GM10266 (cell line): ENCODE data around the gene UFC1.

Experiments
- DNase-seq: peaks from one replicate; pipeline ENCODE4 v3.0.0; 2012; ENCODE audit errors: extremely low spot score
- TF ChIP-seq, protein P1 (sequence below): IDR thresholded peaks from 2 replicates; pipeline ENCODE4 v1.5.1; 2012; ENCODE audit warnings: mild to moderate bottlenecking, low read depth; ENCODE audit not compliant: control insufficient read depth, insufficient read depth; ENCODE audit errors: missing control alignments

Gene UFC1

DNA sequence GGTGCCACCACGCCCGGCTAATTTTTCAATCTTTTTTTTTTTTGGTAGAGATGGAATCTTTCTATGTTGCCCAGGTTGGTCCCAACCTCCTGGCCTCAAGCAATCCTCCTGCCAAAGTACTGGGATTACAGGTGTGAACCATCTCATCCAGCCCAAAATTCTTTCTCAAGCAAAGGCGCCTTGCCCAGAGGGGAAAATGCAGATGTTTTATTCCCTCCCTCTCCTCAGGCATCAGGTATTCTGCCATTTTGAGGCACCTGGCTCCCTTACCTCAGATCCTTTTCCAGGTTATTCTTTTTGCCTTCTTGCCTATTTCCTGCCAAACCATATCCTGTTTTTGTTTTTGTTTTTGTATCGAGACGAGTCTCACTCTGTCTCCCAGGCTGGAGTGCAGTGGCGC is 34.6 kb downstream of the UFC1 start:
- no peak for DNase-seq
- TF ChIP-seq, protein P1, sequence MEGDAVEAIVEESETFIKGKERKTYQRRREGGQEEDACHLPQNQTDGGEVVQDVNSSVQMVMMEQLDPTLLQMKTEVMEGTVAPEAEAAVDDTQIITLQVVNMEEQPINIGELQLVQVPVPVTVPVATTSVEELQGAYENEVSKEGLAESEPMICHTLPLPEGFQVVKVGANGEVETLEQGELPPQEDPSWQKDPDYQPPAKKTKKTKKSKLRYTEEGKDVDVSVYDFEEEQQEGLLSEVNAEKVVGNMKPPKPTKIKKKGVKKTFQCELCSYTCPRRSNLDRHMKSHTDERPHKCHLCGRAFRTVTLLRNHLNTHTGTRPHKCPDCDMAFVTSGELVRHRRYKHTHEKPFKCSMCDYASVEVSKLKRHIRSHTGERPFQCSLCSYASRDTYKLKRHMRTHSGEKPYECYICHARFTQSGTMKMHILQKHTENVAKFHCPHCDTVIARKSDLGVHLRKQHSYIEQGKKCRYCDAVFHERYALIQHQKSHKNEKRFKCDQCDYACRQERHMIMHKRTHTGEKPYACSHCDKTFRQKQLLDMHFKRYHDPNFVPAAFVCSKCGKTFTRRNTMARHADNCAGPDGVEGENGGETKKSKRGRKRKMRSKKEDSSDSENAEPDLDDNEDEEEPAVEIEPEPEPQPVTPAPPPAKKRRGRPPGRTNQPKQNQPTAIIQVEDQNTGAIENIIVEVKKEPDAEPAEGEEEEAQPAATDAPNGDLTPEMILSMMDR = no peak

DNA sequence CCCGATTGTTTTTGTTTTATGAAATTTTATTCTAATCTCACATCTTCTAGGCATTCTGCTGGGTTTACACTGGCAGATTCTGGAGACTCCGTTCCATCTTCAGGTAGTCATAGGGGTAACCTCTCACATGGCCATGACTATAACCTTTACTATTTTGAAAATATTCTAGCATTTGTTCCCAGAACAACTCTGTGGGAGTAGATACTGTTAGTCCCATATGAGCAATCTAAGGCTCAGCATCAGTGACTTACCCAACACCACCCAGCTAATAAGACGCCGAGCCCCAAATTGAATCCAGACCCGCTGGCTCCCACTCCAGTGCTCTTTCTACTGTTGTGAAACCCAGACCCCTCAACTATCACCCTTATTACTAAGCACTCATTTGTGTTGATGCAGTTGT is 35.3 kb downstream of the UFC1 start:
- TF ChIP-seq, protein P1 = no peak
- DNase-seq = no peak

DNA sequence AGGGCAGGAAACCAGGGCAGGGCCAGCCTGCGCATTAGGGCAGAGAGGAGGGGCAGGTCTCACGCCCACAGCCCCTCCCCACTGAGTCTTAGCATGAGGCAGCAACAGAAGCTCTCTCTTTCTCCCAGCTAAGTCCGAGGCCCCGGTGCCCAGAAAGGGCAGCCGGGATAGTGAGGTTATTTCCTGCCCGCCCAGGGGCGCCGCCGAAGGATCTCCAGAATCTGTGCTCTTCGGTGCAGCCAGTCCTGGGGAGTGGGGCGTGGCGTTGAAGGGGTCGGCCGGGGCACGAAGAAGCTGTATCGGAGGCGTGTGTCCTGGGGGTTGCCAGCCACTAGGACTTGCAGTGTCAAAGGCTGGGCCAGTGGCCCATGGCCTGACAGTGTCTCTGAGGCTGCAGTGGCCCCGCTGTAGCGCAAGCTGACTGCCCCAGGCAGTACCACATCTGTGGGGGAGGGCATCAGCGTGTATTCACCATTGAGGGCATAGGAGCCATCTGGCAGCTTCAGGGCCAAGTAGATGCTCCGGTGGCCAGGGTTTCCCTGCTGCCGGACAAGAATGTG is 37.3 kb downstream of the UFC1 start:
- no peak for DNase-seq
- TF ChIP-seq, protein P1 = no peak

DNA sequence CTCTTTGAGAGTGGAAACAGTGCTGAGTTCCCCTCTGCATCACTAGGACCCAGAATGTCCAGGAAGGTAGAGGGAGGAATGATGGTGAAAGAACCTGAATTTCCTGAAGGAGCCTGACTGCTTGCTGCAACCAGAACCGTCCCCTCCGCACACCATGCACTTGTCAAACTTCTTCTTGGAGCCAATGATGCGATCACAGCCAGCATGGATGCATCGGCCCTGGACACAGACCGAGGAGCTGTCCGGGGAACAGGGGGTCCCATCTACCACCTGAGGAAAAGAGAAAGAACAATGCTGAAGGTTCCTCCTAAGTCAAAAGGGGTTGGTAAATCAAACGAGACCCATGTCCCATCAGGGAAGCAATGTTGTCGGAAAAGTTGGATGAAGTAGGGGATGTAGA is 38.2 kb downstream of the UFC1 start:
- TF ChIP-seq, protein P1 = no peak

DNA sequence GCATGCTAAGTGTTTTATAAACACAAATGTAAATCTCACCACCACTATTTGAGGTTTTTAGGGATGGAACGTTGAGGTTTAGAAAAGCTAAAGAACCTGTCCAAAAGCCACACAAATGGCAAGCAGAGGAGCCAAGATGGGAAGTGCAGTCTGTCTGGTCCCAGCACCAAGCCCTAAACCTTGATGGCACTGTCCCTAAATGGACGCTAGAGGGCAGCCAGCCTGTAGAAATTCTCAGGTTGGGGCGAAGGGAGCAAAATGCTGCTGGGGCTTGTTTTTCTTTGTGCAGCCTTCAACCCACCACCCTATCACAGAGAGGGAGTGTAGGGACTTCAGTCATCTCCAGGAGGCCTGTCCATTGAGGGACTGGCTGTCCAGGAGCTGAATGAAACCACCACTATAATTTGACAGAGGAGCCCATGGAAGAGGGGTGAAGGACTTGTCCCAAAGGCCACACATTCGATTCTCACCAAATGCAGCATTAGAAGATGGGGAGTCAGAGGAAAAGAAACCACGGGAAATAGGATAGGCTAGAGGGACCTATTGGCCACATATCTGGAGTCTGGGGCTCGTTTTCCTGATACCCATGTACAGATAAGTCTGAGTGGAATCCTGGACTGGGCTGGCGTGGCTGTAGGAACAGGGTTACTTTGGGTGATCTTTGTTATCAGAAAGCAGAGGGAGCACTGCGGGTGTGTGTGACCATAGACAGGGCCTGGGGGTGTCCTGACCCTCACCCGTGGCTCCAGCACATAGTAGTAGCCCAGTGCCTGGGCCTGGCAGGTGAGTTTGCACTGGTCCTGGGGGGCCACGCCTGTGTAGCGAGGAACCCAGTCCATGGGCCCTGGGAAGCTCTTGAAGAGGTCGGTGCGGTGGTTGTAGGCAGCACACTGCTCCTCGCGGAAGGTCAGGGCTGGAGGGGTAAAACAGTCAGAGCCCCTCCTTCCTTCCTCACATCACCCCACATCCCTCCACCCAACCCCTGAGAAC is 39.0 kb downstream of the UFC1 start:
- TF ChIP-seq, protein P1 = peak; percentile 96
- peak; percentile 78 for DNase-seq

More for the DNA sequence above, 38.2 kb downstream of the UFC1 start:
- no peak for DNase-seq

DNA sequence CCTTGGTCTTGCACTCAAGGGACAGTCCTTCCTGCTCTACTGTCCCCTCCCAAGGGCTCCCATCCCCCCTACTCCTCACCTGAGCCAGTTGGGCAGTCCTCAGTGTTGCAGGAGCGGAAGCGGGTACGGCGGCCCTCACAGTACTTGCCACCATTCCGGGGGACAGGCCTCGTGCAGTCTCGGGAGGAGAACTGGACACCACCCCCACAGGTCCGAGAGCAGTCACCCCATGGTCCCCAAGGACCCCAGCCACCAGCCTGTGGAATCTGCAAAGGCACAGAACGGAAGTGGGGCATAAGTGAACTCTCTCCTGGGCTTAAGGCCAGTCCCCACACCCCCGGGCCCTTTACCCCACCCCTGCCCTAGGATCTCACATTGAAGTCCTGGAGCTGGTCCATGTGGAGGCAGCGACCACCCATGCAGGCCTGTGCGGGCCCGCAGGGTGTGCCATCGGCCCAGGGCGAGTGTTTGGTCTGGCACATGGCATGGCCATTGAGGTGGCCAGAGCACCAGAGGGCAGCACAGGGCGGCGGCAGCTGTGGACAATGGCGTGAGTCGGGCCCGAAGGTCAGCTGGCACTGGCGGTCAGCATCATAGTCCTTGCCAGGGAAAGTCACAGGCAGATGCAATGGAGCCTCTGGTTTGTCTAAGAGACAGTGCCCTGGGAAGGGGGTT is 39.9 kb downstream of the UFC1 start:
- TF ChIP-seq, protein P1 = no peak
- no peak for DNase-seq
